ENCODE data around the gene ANXA3.

ANXA3 gene

GRCh38 chr4:78525559-78525958 lies 26.0 kb upstream of the ANXA3 start:
- TF ChIP-seq CTCF (IDR thresholded peaks at IDR 0.05; ENCODE audit: borderline replicate concordance, control extremely low read depth, extremely low read depth, insufficient read depth, missing control alignments) = no peak
- in situ Hi-C loops (cut with MboI; ENCODE audit: low sequenced_read_pairs, unreplicated experiment) = no loop called here
- no peak for DNase-seq (ENCODE audit: low spot score)

GRCh38 chr4:78527103-78527502 lies 24.5 kb upstream of the ANXA3 start:
- in situ Hi-C loops (cut with MboI; ENCODE audit: low sequenced_read_pairs, unreplicated experiment) = no loop called here
- DNase-seq (ENCODE audit: low spot score) = no peak
- TF ChIP-seq CTCF (IDR thresholded peaks at IDR 0.05; ENCODE audit: borderline replicate concordance, control extremely low read depth, extremely low read depth, insufficient read depth, missing control alignments) = no peak

- no peak for DNase-seq (ENCODE audit: low spot score)
- TF ChIP-seq CTCF (IDR thresholded peaks at IDR 0.05; ENCODE audit: borderline replicate concordance, control extremely low read depth, extremely low read depth, insufficient read depth, missing control alignments) = no peak
- in situ Hi-C loops (cut with MboI; ENCODE audit: low sequenced_read_pairs, unreplicated experiment) = no loop called here
Observed at GRCh38 chr4:78527555-78527954, 24.0 kb upstream of the ANXA3 start.

- TF ChIP-seq CTCF (IDR thresholded peaks at IDR 0.05; ENCODE audit: borderline replicate concordance, control extremely low read depth, extremely low read depth, insufficient read depth, missing control alignments) = no peak
- no peak for DNase-seq (ENCODE audit: low spot score)
- in situ Hi-C loops (cut with MboI; ENCODE audit: low sequenced_read_pairs, unreplicated experiment) = no loop called here
Observed at GRCh38 chr4:78528327-78528726, 23.2 kb upstream of the ANXA3 start.

GRCh38 chr4:78529569-78530209 lies 21.9 kb upstream of the ANXA3 start:
- in situ Hi-C loops (cut with MboI; ENCODE audit: low sequenced_read_pairs, unreplicated experiment) = no loop called here
- no peak for DNase-seq (ENCODE audit: low spot score)
- TF ChIP-seq CTCF (IDR thresholded peaks at IDR 0.05; ENCODE audit: borderline replicate concordance, control extremely low read depth, extremely low read depth, insufficient read depth, missing control alignments) = no peak

GRCh38 chr4:78532046-78532445 lies 19.5 kb upstream of the ANXA3 start:
- no peak for DNase-seq (ENCODE audit: low spot score)
- no peak for TF ChIP-seq CTCF (IDR thresholded peaks at IDR 0.05; ENCODE audit: borderline replicate concordance, control extremely low read depth, extremely low read depth, insufficient read depth, missing control alignments)
- in situ Hi-C loops (cut with MboI; ENCODE audit: low sequenced_read_pairs, unreplicated experiment) = no loop called here
